ENCODE data around the gene CT47B1.

DNA sequence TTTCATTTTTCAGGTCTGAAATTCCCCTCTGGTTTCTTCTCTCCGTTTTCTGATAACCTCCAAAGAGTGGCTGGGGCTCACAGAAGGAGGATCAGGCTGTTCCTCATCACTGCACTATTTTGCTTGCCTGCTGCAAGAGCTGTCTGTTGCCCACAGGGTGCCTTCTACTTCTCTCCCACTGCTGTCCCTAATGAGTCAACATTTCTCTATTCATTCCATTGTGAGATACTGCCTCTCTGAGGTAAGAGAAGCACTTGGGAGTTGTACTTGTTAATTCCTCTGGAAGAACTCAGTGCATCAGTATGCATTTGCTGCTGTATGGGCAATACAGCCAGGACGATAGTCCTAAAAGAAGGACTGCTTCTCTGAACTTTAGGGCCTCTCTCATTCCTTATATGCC, 34.8 kb downstream of the CT47B1 start:
- TF ChIP-seq, protein P1, sequence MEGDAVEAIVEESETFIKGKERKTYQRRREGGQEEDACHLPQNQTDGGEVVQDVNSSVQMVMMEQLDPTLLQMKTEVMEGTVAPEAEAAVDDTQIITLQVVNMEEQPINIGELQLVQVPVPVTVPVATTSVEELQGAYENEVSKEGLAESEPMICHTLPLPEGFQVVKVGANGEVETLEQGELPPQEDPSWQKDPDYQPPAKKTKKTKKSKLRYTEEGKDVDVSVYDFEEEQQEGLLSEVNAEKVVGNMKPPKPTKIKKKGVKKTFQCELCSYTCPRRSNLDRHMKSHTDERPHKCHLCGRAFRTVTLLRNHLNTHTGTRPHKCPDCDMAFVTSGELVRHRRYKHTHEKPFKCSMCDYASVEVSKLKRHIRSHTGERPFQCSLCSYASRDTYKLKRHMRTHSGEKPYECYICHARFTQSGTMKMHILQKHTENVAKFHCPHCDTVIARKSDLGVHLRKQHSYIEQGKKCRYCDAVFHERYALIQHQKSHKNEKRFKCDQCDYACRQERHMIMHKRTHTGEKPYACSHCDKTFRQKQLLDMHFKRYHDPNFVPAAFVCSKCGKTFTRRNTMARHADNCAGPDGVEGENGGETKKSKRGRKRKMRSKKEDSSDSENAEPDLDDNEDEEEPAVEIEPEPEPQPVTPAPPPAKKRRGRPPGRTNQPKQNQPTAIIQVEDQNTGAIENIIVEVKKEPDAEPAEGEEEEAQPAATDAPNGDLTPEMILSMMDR (conservative IDR thresholded peaks at IDR 0.05; ENCODE audit: low read depth, low read length): no peak; the same call in 1 of the 2 replicates
- TF ChIP-seq EZH2phosphoT487 (IDR thresholded peaks at IDR 0.05; ENCODE audit: borderline replicate concordance, low read length) (no peak), EZH2 (IDR thresholded peaks at IDR 0.05; ENCODE audit: low read length, unreplicated experiment) (no peak)

Data from PC-3 (cell line).